ENCODE results near the gene MED25.

DNA sequence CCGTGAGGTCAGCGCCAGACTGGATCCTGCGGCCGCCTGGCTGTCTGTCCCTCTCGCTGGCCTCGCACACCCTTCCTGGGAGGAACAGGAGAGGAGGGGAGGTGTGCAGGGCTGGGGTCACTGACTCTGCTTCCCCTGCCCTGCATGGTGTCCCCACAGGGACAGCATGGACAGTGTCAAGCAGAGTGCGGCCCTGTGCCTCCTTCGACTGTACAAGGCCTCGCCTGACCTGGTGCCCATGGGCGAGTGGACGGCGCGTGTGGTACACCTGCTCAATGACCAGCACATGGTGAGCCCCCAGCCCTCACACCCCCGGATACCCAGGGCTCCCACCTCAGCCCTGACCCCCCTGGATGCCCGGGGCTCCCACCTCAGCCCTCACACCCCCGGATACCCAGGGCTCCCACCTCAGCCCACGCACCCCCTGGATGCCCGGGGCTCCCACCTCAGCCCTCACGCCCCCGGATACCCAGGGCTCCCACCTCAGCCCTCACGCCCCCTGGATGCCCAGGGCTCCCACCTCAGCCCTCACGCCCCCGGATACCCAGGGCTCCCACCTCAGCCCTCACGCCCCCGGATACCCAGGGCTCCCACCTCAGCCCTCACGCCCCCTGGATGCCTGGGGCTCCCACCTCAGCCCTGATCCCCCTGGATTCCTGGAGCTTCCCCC lies 26.2 kb upstream of the MED25 start:
- TF ChIP-seq POLR2A (IDR thresholded peaks at IDR 0.05): no peak
- TF ChIP-seq, protein P1, sequence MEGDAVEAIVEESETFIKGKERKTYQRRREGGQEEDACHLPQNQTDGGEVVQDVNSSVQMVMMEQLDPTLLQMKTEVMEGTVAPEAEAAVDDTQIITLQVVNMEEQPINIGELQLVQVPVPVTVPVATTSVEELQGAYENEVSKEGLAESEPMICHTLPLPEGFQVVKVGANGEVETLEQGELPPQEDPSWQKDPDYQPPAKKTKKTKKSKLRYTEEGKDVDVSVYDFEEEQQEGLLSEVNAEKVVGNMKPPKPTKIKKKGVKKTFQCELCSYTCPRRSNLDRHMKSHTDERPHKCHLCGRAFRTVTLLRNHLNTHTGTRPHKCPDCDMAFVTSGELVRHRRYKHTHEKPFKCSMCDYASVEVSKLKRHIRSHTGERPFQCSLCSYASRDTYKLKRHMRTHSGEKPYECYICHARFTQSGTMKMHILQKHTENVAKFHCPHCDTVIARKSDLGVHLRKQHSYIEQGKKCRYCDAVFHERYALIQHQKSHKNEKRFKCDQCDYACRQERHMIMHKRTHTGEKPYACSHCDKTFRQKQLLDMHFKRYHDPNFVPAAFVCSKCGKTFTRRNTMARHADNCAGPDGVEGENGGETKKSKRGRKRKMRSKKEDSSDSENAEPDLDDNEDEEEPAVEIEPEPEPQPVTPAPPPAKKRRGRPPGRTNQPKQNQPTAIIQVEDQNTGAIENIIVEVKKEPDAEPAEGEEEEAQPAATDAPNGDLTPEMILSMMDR (IDR thresholded peaks at IDR 0.05): no peak

All from vagina (tissue), 2 donors.